ENCODE measurements around the gene DUOXA1.
"Not testable (repeated sequence)": the region's sequence is repeated elsewhere in the genome, so short reads cannot be mapped to it uniquely, and the experiment has no call there.

The DUOXA1 gene

GRCh38 chr15:45150481-45150880 lies 20.8 kb upstream of the DUOXA1 start:
- no peak for DNase-seq

GRCh38 chr15:45149060-45149459 lies 19.4 kb upstream of the DUOXA1 start:
- no peak for DNase-seq

- no peak for DNase-seq
Measured at GRCh38 chr15:45148076-45149059, 18.7 kb upstream of the DUOXA1 start.

DNA sequence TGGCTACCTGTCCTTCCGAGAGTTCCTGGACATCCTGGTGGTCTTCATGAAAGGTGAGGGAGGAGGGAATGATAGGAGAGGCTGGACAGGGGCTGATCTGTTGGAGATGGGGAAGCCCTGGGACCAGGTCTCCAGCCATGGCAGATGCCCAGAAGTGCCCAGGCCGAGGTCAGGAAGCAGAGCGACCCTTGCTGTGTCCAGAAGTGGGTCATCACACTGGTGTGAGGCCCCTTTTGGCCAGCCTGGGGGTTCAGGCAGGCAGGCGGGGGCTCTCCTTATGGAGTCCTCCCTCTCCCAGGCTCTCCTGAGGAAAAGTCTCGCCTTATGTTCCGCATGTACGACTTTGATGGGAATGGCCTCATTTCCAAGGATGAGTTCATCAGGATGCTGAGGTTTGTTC lies 17.9 kb upstream of the DUOXA1 start:
- DNase-seq: no peak

DNA sequence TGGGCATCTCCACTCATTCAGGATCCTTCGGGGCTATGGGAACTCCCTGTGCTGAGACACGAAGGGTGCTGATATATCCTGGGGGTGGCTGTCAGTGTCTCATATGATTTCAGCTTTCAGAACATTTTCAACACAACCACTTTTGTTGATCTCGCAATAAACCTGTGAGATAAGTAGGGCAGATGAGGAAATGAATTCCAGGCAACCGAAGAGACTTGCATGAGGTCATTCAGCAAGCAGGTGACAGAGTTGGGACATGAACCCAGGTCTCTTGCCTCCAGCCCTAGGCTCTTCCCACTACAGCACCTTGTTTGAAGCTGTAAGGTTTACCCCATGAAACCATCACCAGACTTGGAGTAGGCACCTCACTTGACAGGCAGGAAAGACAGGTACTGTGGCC lies 16.7 kb upstream of the DUOXA1 start:
- DNase-seq: no peak

DNA sequence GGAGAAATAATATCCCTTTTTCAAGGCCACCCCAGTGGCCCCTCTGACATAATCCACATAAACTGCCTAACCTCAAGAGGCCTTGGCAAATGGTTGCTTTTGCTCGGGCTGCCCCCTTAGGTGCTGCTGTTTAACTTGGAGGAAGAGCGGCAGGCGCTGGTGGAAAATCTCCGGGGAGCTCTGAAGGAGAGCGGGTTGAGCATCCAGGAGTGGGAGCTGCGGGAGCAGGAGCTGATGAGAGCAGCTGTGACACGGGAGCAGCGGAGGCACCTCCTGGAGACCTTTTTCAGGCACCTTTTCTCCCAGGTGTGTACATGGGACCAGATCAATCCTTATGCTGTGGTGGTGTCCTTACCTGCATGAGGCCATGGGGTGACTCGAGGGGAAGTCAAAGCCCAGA lies 15.1 kb upstream of the DUOXA1 start:
- no peak for DNase-seq

- DNase-seq: no peak
Measured at GRCh38 chr15:45143946-45144345, 14.3 kb upstream of the DUOXA1 start.

GRCh38 chr15:45143056-45143455 lies 13.4 kb upstream of the DUOXA1 start:
- DNase-seq: no peak

DNA sequence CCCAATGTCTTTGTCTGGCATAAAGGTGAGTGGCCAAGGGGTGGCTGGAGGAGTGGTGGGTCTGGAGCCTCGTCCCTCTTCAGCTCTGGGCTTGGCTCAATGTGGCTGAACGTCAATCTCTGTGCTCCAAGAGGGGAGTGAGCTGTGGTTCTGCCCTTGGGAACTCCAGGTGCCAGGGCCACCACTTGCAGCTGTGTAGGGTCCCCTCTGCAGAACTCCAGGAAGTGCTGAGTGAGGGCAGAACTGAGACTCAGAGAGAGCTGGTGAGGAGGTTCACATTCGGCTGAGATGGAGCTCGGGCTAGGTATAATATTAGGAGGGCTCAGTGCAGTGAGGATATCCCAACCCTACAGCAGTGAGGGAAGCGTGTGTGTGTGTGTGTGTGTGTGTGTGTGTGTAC lies 11.7 kb upstream of the DUOXA1 start:
- DNase-seq: no peak

GRCh38 chr15:45140557-45141250 lies 11.0 kb upstream of the DUOXA1 start:
- DNase-seq: no peak

GRCh38 chr15:45139770-45140169 lies 10.1 kb upstream of the DUOXA1 start:
- no peak for DNase-seq

DNA sequence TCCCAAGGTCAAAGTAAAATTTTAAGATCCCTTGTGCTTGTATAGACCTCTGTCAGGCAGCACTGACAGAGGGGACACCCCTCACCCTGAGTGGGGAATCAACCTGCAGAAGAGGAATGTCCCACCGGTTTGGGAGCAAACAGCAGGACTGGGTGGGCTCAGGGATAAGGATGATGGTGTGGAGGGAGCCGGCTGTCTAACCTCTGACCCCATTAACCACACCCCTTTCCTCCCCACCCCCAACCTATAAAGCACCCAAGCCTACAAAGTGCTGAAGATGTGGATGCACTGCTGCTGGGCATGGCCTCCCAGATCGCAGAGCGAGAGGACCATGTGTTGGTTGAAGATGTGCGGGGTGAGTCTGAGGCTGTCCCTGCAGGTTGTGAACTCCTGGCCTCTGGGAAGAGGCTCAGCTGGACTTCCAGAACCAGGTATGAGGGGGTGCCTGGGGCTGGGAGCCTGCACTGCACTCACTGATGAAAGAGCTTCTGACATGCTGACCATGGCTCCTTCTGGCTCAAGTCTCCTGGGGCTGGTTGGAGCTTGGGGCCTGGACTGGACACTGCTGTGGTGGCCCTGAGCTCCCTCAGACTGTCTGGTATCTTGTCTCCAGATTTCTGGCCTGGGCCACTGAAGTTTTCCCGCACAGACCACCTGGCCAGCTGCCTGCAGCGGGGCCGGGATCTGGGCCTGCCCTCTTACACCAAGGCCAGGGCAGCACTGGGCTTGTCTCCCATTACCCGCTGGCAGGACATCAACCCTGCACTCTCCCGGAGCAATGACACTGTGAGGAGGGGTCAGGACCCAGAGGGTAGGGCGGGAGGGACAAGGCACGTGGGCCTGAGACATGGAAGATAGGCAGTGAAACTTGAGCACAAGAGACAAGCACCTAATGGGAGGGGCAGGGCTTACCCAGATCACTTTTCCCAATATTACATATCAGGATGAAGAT lies 9.4 kb upstream of the DUOXA1 start:
- DNase-seq: no peak

DNA sequence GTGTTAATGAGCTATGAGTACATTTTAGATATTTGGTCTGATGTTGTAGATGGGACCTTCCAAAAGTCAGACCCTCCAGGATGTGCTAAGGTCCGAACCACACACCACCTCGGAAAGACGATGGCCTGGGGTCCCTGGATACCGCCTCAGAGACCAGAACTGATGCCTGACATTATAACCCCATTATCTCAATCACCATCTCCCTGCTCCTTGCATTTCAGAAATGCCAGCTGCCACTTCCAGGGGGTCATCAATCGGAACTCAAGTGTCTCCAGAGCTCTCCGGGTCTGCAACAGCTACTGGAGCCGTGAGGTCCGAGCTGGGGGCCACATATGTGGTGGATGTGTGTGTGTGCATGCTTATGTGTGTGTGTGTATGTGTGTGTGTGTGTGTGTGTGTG lies 8.0 kb upstream of the DUOXA1 start:
- no peak for DNase-seq

DNA sequence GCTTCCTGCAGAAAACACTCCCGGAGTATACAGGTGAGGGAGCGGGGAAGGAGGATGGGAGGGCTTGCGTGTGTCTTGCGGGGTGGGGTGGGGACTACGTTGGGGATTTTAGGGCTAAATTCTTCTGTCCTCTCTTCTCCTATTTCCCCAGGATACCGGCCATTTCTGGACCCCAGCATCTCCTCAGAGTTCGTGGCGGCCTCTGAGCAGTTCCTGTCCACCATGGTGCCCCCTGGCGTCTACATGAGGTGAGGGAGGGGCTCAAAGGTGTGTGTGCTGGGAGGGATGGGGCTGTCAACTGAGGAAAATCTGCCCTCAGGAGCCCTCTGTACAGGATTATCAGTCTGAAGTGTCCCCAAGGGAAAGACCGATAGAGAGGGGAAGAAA lies 6.7 kb upstream of the DUOXA1 start:
- no peak for DNase-seq

- DNase-seq: not testable (repeated sequence)
Measured at GRCh38 chr15:45135705-45136377, 6.2 kb upstream of the DUOXA1 start.

DNA sequence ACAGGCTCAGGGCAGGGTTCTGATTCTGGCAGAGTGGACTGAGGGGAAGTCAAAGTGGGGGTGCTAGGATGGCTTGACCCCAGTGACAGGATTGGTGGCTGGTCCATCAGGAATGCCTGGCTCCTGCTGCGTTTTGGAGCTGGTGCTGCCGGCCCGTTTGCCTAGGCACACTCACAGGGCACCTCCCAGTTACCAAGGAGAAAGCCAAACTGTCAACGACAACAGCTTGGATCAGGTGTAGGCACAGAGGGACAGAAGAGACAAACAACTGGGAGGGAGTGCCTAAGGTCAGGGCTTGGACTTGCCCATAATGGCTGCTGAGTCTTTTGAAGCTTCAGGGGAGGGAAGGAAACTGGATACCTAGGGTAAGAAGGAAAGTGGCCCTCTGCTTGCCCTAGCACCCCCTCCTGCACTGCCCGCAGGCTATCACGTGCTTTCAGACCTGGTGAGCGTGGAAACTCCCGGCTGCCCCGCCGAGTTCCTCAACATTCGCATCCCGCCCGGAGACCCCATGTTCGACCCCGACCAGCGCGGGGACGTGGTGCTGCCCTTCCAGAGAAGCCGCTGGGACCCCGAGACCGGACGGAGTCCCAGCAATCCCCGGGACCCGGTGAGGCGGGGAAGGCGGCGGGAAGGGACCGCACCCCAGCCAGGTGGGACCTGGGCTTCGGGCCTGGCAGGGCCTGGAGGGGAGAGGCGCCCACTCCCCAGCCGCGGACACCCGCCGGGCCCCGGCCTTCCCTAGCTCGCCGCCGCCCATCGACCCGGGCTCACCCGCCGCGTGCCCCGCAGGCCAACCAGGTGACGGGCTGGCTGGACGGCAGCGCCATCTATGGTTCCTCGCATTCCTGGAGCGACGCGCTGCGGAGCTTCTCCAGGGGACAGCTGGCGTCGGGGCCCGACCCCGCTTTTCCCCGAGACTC lies 5.3 kb upstream of the DUOXA1 start:
- no peak for DNase-seq

DNA sequence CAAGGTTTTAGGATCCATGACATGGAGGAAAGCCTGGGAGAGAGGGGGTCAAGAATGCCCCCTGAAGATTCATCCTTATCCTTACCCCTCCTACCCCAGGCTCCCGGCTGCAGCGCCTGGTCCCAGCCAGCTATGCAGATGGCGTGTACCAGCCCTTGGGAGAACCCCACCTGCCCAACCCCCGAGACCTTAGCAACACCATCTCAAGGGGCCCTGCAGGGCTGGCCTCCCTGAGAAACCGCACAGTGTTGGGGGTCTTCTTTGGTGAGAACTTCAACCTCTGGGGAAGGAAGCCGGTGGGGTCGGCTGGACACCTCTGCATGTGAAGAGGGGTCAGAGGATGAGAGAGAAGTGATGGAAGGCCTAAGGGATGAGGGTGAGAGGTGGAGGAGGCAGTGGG lies 4.4 kb upstream of the DUOXA1 start:
- no peak for DNase-seq

DNA sequence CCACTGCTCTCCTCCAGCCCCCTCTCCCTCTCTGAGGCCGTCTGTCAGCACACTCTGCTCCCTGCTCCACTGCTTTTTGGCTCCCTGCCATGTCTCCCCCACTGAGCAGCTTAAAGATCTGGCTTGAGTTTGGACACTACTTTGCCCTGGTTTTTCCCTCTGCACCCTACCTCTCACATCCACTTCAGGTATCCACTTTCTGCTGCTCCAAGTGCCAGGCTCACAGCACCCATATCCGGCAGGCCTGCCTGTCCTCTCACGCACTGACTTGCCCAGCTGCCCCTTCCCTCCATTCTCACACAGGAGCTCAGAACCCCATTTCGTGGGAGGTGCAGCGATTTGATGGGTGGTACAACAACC lies 3.9 kb upstream of the DUOXA1 start:
- DNase-seq: no peak

GRCh38 chr15:45132844-45133560 lies 3.3 kb upstream of the DUOXA1 start:
- no peak for DNase-seq

GRCh38 chr15:45131510-45131909 lies 1.8 kb upstream of the DUOXA1 start:
- no peak for DNase-seq
